NCI-H82 (cell line): ENCODE results near the gene MPZ.

ENCODE experiments used
- DNase-seq: peaks from one replicate; lab custom pipeline; 2025; lab: John Stamatoyannopoulos, UW

The MPZ gene

GRCh38 chr1:161309868-161310267 is at the start of gene MPZ:
Gene MPZ (minus strand): TSS chr1:161309968. CDS start chr1:161309905, 63 bp downstream.
- no peak for DNase-seq

GRCh38 chr1:161359291-161359690 is 49.5 kb upstream of the MPZ start:
- no peak for DNase-seq

- no peak for DNase-seq
Observed at GRCh38 chr1:161357073-161357472, 47.3 kb upstream of the MPZ start.

GRCh38 chr1:161351482-161351881 is 41.7 kb upstream of the MPZ start:
- peak; percentile 81 for DNase-seq

- DNase-seq: peak; percentile 40
Observed at GRCh38 chr1:161350671-161351070, 40.9 kb upstream of the MPZ start.

GRCh38 chr1:161342821-161343220 is 33.1 kb upstream of the MPZ start:
- no peak for DNase-seq

- DNase-seq: no peak
Observed at GRCh38 chr1:161342177-161342576, 32.4 kb upstream of the MPZ start.

GRCh38 chr1:161335796-161336195 is 26.0 kb upstream of the MPZ start:
- DNase-seq: no peak

- DNase-seq: no peak
Observed at GRCh38 chr1:161333166-161333565, 23.4 kb upstream of the MPZ start.

GRCh38 chr1:161330346-161330745 is 20.6 kb upstream of the MPZ start:
- no peak for DNase-seq

- DNase-seq: no peak
Observed at GRCh38 chr1:161324020-161324419, 14.3 kb upstream of the MPZ start.

GRCh38 chr1:161315841-161316674 is 6.3 kb upstream of the MPZ start:
- peak; percentile 94 for DNase-seq

GRCh38 chr1:161314201-161314981 is 4.6 kb upstream of the MPZ start, which contains the start of gene SDHC:
Gene SDHC (plus strand): TSS chr1:161314381. CDS start chr1:161314406, 25 bp downstream.
- peak; percentile 97 for DNase-seq

- DNase-seq: no peak
Observed at GRCh38 chr1:161313554-161314200, 3.9 kb upstream of the MPZ start.

- no peak for DNase-seq
Observed at GRCh38 chr1:161311595-161312181, 1.9 kb upstream of the MPZ start.

- DNase-seq: no peak
Observed at GRCh38 chr1:161307892-161308638, 1.7 kb downstream of the MPZ start.

GRCh38 chr1:161307230-161307768 is 2.5 kb downstream of the MPZ start:
- peak; percentile 63 for DNase-seq

- DNase-seq: peak; percentile 86
Observed at GRCh38 chr1:161305867-161306519, 3.8 kb downstream of the MPZ start.

- peak; percentile 49 for DNase-seq
Observed at GRCh38 chr1:161304927-161305866, 4.6 kb downstream of the MPZ start.
